ENCODE data around the gene COX7A2L.

Gene COX7A2L

DNA sequence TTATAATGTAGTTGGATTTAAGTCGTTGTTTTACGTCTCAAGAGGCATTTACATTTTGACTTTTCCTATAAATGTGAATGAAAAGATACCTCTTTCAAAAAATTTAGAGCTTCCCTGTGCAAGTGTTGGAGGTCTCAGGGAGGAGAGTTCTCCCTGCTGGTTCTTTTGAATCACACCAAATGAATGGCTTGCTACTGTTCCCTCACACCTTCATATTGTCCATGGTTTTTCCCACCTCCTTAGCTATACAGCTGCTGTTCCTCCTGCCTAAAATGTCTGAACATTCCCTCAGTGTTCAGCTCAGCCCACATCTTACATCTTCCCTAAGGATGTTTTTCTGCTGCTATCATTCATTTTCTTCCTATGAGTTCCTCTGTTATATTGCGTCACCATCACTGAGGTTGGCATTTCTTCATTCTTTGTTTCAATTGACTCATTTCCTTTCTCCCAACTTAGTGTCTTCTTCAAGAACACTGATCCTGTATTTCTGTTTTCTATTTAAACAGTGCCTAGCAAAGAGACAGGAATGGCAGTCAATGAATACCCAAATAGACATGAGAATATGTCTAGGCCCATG lies 46.0 kb downstream of the COX7A2L start:
- no peaks in the 10 kb centered on the region for H3K27me3 ChIP-seq (ENCODE audit: insufficient read depth, low read length)
- WGBS = 100% methylated on average over 3 of the region's 3 CpGs
- peaks cover 54% of the 10 kb centered on the region for H3K36me3 ChIP-seq (ENCODE audit: insufficient read depth, low read length)
- no peaks in the 10 kb centered on the region for H3K9me3 ChIP-seq (ENCODE audit: insufficient read depth, low read depth, low read length)
- no peak overlapping the region for H3K4me3 ChIP-seq (ENCODE audit: low read length)
- H3K9ac ChIP-seq (ENCODE audit: low read depth, low read length) = no peak overlapping the region
- H3K4me1 ChIP-seq (ENCODE audit: insufficient read depth, low read length) = no peaks in the 10 kb centered on the region
- no peak overlapping the region for H3K27ac ChIP-seq (ENCODE audit: low read depth, low read length)

DNA sequence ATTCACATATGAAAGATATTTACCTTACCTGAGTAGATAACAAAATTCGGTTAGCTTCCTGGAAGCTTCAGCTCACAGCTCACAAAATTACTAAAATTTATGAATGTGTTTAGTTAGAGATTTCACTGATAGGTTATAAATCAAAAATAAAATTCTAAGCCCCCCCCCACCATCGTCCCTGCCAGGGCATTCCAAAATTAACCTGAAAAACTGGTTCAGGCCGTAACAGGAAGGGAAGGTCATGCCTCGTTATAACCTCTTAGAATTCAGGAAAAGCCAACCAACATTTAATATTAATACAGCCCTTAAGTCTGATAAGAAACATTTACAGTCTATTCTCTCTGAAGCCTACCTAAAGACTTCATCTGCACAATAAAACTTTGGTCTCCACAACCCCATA lies 48.9 kb downstream of the COX7A2L start:
- no peaks in the 10 kb centered on the region for H3K9me3 ChIP-seq (ENCODE audit: insufficient read depth, low read depth, low read length)
- H3K4me3 ChIP-seq (ENCODE audit: low read length) = no peak overlapping the region
- H3K9ac ChIP-seq (ENCODE audit: low read depth, low read length) = no peak overlapping the region
- WGBS = 90% methylated on average over 3 of the region's 4 CpGs
- no peaks in the 10 kb centered on the region for H3K27me3 ChIP-seq (ENCODE audit: insufficient read depth, low read length)
- H3K27ac ChIP-seq (ENCODE audit: low read depth, low read length) = no peak overlapping the region
- peaks cover 37% of the 10 kb centered on the region for H3K36me3 ChIP-seq (ENCODE audit: insufficient read depth, low read length)
- H3K4me1 ChIP-seq (ENCODE audit: insufficient read depth, low read length) = no peaks in the 10 kb centered on the region

DNA sequence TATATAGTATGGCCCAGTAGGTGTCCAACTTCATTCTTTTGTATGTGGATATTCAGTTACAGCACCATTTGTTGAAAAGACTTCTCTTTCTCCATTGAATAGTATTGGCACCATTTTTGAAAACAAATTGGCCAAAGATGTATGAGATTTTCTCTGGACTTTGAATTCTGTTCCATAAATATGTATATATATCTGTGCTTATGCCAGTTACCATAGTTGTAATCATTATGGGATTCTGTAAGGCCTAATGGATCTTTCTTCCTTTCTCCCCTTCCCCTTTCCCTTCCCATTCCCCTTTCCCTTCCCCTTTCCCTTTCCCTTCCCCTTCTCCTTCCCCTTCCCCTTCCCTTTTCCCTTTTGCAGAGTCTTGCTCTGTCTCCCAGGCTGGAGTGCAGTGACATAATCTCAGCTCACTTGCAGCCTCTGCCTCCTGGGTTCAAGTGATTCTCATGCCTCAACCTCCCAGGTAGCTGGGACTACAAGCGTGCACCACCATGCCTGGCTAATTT lies 51.0 kb downstream of the COX7A2L start:
- Histone ChIP-seq H3K9ac (ENCODE audit: low read depth, low read length) (no peak overlapping the region), H3K27me3 (ENCODE audit: insufficient read depth, low read length) (no peaks in the 10 kb centered on the region), H3K4me1 (ENCODE audit: insufficient read depth, low read length) (no peaks in the 10 kb centered on the region), H3K36me3 (ENCODE audit: insufficient read depth, low read length) (peaks cover 34% of the 10 kb centered on the region), H3K9me3 (ENCODE audit: insufficient read depth, low read depth, low read length) (no peaks in the 10 kb centered on the region), H3K4me3 (ENCODE audit: low read length) (no peak overlapping the region), H3K27ac (ENCODE audit: low read depth, low read length) (no peak overlapping the region)
- 97% methylated on average over 1 of the region's 1 CpG for WGBS

DNA sequence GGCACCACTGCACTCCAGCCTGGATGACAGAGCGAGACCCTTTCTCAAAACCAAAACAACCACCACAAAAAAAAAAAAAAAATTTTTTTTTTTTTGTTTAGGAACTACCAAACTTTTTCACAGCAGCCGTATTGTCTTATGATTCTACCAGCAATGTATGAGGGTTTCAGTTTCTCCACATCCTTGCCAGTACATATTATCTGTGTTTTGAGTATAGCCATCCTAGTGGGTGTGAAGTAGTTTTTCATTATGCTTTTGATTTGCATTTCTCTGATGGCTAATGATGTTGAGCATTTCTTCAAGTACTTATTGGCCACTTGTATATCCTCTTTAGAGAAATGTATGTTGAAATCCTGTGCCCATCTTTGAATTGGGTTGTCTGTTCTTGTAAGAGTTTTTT lies 51.7 kb downstream of the COX7A2L start:
- 100% methylated on average over 1 of the region's 2 CpGs for WGBS
- H3K4me1 ChIP-seq (ENCODE audit: insufficient read depth, low read length) = no peaks in the 10 kb centered on the region

DNA sequence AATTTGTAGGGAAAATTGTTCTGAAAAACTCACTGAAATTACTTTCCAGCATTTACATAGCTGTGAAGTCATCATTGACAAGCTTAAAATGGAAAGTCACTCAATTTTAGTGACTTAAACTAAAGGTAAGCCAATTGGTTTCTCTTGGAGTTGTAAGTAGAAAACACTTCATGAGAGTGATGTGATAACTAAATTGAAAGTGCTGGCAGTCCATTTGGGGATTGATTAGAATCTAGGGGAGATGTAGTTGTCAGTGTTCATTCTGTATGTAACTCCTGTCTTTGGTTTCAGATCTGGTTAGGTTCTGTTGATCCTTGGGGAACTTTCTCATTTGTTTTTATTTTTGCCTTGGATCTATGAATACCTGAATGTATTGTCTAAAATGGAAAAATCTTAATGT lies 53.8 kb downstream of the COX7A2L start:
- Histone ChIP-seq H3K27ac (ENCODE audit: low read depth, low read length) (no peak overlapping the region), H3K9ac (ENCODE audit: low read depth, low read length) (no peak overlapping the region), H3K27me3 (ENCODE audit: insufficient read depth, low read length) (no peaks in the 10 kb centered on the region), H3K4me3 (ENCODE audit: low read length) (no peak overlapping the region), H3K4me1 (ENCODE audit: insufficient read depth, low read length) (no peaks in the 10 kb centered on the region), H3K9me3 (ENCODE audit: insufficient read depth, low read depth, low read length) (no peaks in the 10 kb centered on the region), H3K36me3 (ENCODE audit: insufficient read depth, low read length) (peaks cover 60% of the 10 kb centered on the region)

More for the DNA sequence above, 51.7 kb downstream of the COX7A2L start:
- Histone ChIP-seq H3K9ac (ENCODE audit: low read depth, low read length) (no peak overlapping the region), H3K27me3 (ENCODE audit: insufficient read depth, low read length) (no peaks in the 10 kb centered on the region), H3K4me3 (ENCODE audit: low read length) (no peak overlapping the region), H3K9me3 (ENCODE audit: insufficient read depth, low read depth, low read length) (no peaks in the 10 kb centered on the region), H3K27ac (ENCODE audit: low read depth, low read length) (no peak overlapping the region), H3K36me3 (ENCODE audit: insufficient read depth, low read length) (peaks cover 40% of the 10 kb centered on the region)

DNA sequence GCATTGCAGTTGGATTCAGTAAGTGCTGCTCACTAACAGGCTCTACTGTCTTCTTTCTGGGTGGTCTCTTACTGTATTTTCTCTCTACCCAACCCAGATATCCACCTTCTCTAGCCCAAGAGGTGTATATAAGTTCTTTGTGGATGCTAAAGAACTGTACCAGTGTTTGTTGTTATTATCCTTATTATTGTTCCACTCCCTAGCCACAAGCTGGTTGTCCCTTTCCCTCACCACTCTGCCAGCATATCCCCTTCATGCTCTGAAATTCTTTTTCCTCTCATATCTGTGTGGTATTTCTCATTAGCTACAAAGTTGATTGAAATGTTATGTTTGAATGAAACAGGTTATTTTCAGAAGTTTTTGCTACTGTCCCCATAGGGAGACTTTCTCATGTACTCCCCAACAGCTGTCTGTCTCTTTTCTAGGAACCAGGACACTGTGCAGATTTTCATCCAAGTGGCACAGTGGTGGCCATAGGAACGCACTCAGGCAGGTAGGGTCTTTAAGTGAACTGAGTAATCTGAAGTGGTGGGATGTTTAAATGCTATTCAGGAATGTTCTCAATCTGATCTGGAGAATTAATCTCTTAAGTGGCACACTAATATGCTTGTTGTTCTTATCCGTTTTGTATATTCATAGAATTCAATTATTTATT lies 56.8 kb downstream of the COX7A2L start:
- WGBS = 97% methylated on average over 2 of the region's 2 CpGs
- no peaks in the 10 kb centered on the region for H3K4me1 ChIP-seq (ENCODE audit: insufficient read depth, low read length)

DNA sequence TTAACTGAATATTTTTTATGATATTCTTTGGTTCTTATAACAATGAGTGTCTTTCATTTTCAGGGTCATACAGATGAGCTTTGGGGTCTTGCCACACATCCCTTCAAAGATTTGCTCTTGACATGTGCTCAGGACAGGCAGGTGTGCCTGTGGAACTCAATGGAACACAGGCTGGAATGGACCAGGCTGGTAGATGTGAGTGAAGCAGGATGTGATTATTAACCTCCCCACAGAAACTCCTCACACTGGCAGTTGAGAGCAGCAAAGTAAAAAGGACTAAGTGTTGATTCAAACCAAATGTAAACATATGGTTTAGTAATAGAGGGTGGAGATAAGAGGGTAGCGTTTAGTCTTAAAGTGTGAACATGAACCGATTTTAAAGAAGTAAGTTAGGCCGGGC lies 57.8 kb downstream of the COX7A2L start:
- no peaks in the 10 kb centered on the region for H3K4me1 ChIP-seq (ENCODE audit: insufficient read depth, low read length)
- H3K4me3 ChIP-seq (ENCODE audit: low read length) = no peak overlapping the region
- H3K9me3 ChIP-seq (ENCODE audit: insufficient read depth, low read depth, low read length) = no peaks in the 10 kb centered on the region
- WGBS = 95% methylated on average over 3 of the region's 3 CpGs
- H3K9ac ChIP-seq (ENCODE audit: low read depth, low read length) = no peak overlapping the region
- no peak overlapping the region for H3K27ac ChIP-seq (ENCODE audit: low read depth, low read length)
- H3K27me3 ChIP-seq (ENCODE audit: insufficient read depth, low read length) = no peaks in the 10 kb centered on the region
- peaks cover 91% of the 10 kb centered on the region for H3K36me3 ChIP-seq (ENCODE audit: insufficient read depth, low read length)

More for the DNA sequence above, 56.8 kb downstream of the COX7A2L start:
- no peak overlapping the region for H3K27ac ChIP-seq (ENCODE audit: low read depth, low read length)
- H3K9ac ChIP-seq (ENCODE audit: low read depth, low read length) = no peak overlapping the region
- no peaks in the 10 kb centered on the region for H3K27me3 ChIP-seq (ENCODE audit: insufficient read depth, low read length)
- H3K36me3 ChIP-seq (ENCODE audit: insufficient read depth, low read length) = peaks cover 84% of the 10 kb centered on the region
- no peaks in the 10 kb centered on the region for H3K9me3 ChIP-seq (ENCODE audit: insufficient read depth, low read depth, low read length)
- no peak overlapping the region for H3K4me3 ChIP-seq (ENCODE audit: low read length)

DNA sequence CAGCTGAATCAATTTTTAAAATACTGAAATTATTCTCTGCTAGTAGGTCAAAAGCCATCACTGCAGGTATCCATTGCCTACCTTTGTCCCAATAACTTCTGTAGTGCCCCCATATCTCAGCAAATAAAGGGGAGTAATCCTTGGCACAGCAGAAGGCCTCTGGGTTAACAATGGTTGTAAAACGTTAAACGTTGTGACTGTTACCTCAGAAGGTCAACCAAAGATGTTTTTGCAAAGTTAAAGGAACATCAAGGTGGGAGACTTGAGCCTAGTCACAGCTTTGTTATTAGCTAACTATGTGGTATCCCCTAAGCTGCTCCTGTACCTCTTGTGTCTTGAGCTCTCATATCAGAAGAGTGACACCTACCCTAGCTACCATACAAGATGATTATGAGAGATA lies 60.5 kb downstream of the COX7A2L start:
- WGBS = 93% methylated on average over 2 of the region's 2 CpGs
- no peaks in the 10 kb centered on the region for H3K27me3 ChIP-seq (ENCODE audit: insufficient read depth, low read length)

More for the DNA sequence above, 60.5 kb downstream of the COX7A2L start:
- Histone ChIP-seq H3K36me3 (ENCODE audit: insufficient read depth, low read length) (peaks cover 96% of the 10 kb centered on the region), H3K27ac (ENCODE audit: low read depth, low read length) (no peak overlapping the region), H3K4me3 (ENCODE audit: low read length) (no peak overlapping the region), H3K4me1 (ENCODE audit: insufficient read depth, low read length) (no peaks in the 10 kb centered on the region), H3K9ac (ENCODE audit: low read depth, low read length) (no peak overlapping the region), H3K9me3 (ENCODE audit: insufficient read depth, low read depth, low read length) (no peaks in the 10 kb centered on the region)

Data from HUES64 (cell line).